HG02642 (cell line): ENCODE results near the gene NEGR1.

Experiments used
- ATAC-seq: cut with Tn5 transposase; IDR thresholded peaks from one replicate; pipeline ENCODE4 v1.9.1; 2021; ENCODE audit warnings: mild to moderate bottlenecking; ENCODE audit not compliant: unreplicated experiment, poor library complexity

Gene NEGR1

GRCh38 chr1:71655604-71656003, 626.7 kb downstream of the NEGR1 start:
- no peak for ATAC-seq

DNA sequence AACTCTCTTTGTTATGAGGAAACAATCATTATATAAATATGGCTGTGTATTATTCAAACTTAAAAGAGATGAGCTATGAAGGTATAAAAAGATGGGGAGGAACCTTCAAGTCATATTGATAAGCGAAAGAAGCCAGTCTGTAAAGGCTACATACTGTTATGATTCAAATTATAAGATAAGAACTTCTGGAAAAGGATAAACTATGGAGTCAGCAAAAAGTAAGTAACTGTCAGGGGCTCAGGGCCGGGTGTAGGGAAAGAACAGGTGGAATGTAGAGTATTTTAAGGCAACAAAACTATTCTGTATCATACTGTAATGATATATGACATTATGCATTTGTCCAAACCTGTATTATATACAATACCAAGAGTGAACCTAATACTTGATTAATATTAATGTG, 628.4 kb downstream of the NEGR1 start:
- no peak for ATAC-seq

DNA sequence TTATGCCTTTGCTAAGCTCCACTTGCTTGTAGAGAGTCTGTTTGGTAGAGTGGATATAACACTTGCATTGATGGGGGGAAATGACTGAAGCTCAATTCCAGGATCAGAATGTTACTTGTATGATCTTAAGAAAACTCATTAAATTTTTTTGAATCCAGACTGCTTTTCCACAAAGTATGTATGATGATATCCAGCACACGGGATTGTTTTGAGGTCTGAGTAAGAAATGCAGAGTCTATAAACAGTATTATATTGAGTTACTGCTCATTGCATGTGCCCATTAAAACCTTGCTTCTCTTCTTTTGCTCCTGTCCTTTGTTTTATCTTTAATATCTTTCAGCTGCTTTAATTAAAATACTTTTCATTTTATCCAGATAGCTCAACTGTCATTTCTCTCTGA, 631.1 kb downstream of the NEGR1 start:
- no peak for ATAC-seq

DNA sequence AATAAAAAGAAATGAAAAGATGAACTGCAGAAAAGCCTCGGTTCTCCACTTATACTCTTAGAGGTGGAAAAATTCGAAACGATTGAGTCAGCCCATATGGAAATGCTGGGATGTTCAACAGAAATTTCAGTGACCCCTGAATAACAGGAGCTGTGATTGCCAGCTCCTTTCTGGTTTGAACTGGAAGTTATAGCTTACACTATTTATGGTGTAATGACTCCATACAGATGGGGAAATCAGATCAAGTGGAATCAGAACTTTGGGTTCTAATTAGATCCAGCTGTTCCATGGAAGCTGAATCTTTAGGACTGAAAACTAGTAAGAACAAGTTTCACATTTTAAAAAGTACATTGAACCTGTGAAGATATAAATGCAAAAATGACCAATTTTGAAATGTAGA, 632.2 kb downstream of the NEGR1 start:
- ATAC-seq: no peak

GRCh38 chr1:71649608-71650007, 632.7 kb downstream of the NEGR1 start:
- ATAC-seq: no peak

GRCh38 chr1:71647513-71648300, 634.6 kb downstream of the NEGR1 start:
- ATAC-seq: no peak

DNA sequence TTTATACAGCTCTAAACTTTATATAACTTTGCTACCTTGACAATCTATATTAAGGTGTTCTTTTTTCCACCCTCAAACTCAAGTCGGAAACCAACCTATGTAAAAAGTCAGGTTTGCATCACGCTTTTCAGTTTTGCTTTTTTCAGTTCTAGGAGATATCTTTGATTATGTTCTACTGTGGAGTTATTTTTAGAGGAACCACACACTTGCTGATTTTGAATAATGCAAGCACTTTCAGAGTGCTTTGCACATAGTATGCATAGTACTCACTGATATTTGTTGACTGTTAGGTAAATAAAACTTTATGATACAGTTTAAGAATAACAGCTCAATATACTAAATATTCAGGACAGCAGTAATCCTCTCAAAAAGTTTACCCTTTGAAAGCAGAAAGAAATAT, 637.3 kb downstream of the NEGR1 start:
- no peak for ATAC-seq

- no peak for ATAC-seq
Observed at GRCh38 chr1:71641903-71642302, 640.4 kb downstream of the NEGR1 start.

GRCh38 chr1:71640998-71641397, 641.3 kb downstream of the NEGR1 start:
- ATAC-seq: no peak

DNA sequence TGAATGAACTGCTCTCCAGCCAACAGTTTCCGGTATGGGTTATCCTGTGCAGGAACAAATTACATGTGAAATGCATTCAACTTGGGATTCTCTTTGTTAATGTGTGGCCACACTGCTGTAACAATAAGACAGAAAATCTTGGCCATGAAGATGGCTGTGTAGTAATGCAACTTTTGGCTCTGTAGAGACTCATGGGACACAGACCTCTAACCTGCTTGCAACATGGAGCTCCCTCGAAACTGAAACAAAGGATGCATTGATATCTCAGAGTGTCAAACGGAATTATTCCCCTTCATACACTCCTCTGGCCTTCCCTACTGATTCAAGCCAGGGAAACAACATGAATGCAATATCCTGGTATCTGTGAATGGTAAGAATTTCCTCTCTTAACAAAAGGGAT, 642.2 kb downstream of the NEGR1 start:
- no peak for ATAC-seq

DNA sequence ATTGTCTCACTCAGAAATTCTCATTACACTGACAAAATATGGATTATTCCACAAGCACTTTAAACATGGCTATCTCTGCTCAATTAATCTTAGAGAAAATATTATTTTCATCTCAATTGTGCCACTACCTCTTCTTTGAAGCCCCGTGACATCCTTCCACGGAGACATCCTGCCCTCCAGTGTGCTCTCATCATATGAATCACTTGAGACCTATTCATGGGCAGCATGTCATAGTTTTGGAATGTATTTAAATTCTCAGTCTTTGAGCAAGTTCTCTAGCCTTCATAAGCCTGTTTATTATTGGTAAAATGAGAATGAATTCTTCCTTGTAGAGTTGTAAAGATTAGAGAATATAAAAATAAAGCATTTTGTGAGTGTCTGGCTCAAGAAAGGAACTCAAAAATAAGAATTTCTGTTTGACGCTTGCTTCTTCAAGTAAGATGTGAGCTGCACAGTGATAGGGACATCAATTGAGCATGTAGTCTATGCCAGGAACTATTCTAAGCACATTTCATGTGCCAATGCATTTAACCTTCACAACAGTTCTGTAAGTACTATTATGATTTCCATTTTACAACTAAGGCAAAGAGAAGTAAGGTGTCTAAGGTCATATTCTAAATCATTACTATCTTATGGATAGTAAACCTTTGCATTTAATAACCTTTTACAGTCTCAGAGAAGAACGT, 644.1 kb downstream of the NEGR1 start:
- no peak for ATAC-seq

DNA sequence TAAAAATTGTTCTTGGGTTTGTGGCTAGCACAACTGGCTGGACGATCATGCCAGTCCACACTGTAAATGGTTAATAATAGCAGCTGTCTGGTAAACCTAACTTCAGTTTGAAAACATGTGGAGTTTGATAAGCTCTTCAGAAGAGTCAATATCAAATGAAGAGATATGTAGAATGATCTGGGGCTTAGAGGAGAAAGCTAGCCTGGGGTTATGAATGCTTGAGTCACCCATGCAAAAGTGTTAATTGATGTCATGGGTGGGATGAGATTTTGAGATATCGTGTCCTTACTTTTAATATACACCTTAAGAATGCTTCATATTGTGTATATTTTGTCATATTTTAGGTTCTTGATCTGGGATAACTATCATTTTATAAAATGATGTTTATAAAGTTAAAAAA, 646.8 kb downstream of the NEGR1 start:
- ATAC-seq: no peak

DNA sequence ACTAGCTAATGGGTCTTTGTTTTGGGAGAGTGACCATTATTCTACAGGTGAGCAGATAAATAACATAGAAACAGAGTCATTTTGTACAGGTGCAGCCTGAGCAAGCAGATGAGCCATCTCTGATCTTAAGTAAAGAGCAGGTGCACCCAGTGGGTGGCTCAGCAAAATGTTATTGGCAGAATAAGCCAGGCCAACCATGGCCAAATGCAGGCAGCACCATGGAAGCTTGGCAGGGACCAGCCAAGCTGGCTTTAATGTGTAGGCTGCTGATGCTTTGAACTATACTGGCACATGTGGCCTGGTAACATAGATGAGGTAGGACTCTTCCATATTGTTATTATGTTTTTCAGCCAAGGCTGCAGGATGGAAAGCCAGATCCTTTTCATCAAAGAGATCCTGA, 648.2 kb downstream of the NEGR1 start:
- no peak for ATAC-seq

DNA sequence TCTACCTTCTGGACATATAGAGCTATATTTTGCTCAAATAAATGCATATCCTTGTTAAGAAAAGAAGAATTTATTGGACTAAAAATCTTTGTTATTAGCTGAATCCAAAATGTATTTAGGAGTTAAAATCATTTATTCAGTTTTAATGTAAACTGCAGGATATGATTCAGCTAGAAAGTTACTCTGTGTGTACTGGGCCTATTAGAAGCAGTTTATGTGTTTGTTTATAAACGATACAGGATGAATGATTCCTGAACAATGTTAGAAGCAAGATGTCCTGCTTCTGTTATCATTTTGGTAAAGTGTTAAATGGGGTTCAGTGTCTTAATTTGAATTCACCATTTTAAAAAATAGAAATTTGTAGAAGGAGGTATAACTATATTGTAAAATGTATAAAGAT, 652.3 kb downstream of the NEGR1 start:
- ATAC-seq: no peak

GRCh38 chr1:71625004-71625403, 657.3 kb downstream of the NEGR1 start:
- ATAC-seq: no peak

DNA sequence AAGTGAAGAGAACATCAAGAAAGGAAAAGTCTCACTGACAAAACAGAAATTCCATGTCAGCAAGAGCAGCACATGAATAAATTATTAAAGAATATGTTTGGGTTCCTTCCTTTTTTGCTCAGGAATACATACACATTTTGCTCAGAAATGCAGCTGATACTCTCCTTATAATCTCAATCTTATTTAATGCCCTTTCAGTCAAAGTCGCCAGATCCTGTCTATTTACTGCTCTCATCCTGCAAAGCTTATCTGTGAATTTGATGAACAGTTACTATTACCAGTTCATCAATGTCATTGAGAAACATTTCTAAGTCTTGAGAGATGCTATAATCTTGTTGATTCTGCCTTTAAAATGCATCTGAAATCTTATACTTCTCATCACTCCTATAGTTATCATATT, 658.5 kb downstream of the NEGR1 start:
- no peak for ATAC-seq

GRCh38 chr1:71621785-71622184, 660.6 kb downstream of the NEGR1 start:
- no peak for ATAC-seq

- no peak for ATAC-seq
Observed at GRCh38 chr1:71618766-71619530, 663.4 kb downstream of the NEGR1 start.

DNA sequence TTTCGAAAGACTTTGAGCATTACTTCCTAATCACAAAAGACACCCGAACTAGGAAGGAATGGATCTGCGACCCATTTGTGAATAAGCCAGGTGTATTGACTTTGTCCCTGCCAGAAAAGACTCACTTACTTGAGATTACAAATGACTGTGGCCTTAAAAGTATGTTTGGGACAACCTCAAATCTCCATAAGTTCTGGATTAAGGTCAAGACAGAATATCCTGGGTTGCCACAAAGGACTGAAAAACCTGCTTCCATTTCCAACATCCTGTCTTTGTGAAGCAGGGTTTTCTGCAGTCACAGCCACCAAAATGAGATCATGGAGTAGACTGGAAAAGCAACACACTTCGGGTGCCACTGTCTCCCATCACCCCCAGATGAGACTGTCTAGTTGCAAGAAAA, 664.1 kb downstream of the NEGR1 start:
- no peak for ATAC-seq

GRCh38 chr1:71610476-71610875, 671.9 kb downstream of the NEGR1 start:
- ATAC-seq: no peak

DNA sequence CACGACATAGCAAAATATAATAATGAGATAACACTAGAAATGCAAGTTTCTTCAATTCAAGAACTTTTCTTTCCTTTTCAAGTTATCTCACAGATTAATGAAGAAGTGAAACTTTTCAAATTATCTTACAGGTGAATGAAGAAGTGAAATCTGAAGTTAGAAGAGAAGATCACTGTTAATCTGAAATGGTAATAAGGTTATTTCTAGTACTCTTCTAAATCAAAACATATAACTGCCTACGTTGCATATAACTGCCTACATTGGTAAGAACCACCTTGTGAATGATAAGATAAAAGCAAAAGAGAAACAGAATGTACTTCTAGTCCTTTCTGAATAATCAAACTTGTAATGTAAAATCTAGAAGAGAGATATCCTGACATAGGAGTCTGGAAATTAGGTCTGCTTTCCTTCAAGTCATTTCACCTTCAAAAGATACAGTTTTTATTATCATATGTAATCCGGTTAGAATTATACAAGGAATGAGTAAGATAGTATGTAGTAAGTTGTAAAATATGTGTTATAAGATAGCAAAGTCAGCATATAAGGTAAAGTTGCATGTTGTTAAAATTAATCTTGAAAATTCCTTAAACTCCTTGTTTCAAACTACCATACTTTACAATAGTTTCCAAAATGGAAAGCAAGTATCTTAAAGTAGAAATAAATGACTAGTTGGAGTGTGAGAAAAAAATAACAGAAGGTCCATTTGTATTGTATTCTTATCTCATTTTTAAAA, 679.1 kb downstream of the NEGR1 start:
- no peak for ATAC-seq
